GM10266 (cell line): ENCODE data around the gene CAMTA1.

Experiments used
- DNase-seq: peaks from one replicate; pipeline ENCODE4 v3.0.0; 2012; ENCODE audit errors: extremely low spot score
- TF ChIP-seq, protein P1 (sequence below): IDR thresholded peaks from 2 replicates; pipeline ENCODE4 v1.5.1; 2012; ENCODE audit warnings: mild to moderate bottlenecking, low read depth; ENCODE audit not compliant: control insufficient read depth, insufficient read depth; ENCODE audit errors: missing control alignments

Gene CAMTA1

DNA sequence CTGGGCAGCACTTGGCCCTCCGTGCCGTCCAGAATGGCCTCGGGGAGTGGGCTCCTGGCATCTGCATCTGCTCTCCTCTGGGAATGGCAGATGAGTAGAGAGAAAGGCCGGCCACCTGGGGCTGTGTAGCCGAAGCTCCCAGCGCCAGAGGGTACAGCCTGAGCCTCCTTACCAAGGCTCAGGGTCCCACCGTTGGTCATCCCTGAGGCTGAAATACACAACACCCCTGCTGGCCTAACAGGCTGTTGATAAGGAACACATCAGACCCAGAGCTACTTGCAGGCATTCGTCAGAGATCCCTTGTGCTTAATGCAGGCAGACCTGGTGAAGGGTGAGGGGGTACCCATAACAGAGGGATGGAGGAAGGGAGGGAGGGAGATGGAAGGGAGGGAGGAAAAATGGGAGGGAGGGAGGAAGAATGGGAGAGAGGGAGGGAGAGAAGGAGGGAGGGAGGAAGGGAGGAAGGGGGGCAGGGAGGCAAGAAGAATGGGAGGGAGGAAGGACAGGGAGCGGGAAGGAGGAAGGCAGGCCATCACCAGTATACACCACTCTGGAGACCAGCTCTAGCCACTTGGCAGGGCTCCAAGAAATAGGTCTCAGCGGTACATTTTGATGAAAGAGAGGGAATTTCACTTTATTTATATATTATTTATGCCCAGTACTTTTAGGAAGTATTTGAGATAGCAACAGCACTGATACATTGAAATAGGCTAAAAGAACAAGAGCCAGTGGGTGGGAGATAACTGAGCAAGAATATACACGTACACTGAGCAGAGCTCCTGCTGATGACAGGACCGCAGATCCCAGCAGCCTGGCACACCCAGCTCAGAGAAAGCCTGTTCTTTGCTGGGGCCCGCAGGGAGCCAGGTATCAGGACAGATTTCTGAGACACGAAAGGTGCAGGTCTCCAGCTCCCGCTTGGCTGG lies 670.8 kb downstream of the CAMTA1 start:
- TF ChIP-seq, protein P1, sequence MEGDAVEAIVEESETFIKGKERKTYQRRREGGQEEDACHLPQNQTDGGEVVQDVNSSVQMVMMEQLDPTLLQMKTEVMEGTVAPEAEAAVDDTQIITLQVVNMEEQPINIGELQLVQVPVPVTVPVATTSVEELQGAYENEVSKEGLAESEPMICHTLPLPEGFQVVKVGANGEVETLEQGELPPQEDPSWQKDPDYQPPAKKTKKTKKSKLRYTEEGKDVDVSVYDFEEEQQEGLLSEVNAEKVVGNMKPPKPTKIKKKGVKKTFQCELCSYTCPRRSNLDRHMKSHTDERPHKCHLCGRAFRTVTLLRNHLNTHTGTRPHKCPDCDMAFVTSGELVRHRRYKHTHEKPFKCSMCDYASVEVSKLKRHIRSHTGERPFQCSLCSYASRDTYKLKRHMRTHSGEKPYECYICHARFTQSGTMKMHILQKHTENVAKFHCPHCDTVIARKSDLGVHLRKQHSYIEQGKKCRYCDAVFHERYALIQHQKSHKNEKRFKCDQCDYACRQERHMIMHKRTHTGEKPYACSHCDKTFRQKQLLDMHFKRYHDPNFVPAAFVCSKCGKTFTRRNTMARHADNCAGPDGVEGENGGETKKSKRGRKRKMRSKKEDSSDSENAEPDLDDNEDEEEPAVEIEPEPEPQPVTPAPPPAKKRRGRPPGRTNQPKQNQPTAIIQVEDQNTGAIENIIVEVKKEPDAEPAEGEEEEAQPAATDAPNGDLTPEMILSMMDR, result no peak
- DNase-seq, result no peak

DNA sequence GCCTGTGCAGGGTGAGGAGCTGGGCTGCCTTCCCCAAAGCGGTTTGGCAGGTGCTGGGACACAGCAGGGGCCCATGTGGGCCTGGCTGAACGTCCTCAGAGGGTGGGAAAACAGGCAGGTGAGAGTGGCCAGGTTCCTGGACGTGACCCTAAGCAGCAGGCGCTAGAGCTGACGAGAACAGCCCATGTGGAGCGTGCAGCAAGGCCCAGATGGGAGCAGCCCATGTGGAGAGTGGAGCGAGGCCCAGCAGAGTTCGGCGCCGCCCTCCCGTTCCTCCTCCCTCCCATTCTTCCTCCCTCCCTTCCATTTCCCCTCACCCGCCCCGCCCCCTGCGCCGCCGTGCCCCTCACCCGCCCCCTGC lies 671.4 kb downstream of the CAMTA1 start:
- no peak for DNase-seq
- TF ChIP-seq, protein P1, result no peak

DNA sequence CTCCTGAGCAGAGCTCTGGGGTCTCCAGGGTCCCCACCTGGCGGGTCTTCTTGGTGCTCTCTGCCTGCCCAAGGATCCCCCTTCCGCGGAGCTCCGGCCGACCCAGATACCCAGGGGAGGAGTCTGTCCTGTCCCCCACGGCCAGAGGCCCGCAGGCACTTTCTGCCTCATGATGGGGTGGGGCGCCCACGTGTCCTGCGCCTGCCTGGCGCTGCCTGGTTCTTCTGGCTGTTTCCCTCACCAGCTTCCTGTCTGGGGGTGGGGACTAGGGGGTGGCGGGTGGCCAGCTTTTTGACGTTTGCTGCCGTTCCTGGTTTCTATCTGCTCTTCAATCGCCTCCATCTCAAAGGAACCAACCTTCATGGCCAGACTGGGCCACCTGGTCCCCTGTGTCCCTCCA lies 672.6 kb downstream of the CAMTA1 start:
- DNase-seq, result no peak
- TF ChIP-seq, protein P1, result no peak

DNA sequence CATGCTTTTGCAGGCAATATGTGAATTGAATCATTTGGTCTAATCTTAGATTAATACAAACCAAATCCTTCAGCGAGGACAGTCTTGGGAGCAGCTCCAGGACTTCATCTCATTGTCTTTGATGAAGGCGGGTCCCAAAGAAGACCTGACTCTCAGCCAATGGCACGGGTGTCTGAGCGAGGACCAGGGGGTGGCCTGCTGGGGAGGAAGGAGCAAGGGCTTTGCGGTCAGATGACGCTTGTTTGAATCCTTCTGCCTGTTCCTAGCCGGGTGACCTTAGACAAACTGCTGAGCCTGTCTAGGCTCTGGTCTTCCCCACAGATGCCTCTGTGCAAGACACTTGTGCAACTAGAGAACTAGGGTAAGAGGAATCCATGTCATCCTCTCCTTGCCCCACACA lies 673.7 kb downstream of the CAMTA1 start:
- TF ChIP-seq, protein P1, result no peak
- no peak for DNase-seq

DNA sequence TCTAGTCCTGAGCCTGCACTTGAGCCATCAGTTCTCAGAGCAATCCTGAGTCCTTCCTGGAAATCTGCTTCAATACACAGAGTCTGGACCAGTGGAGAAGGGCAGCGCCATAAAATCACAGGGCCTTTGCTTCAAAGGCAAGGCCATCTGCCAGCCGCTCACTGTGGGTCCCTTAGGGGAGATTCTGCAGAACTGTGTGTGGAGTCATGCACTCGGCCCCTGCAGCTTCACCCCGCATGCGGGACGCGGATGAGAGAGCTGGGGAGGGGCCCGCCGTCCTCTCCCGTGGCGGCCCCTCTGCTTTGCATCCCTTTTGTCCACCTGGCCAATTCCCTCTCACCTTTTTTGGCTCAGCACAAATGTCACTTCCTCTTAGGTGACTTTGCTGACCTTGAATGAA lies 674.7 kb downstream of the CAMTA1 start:
- no peak for DNase-seq
- TF ChIP-seq, protein P1, result no peak

DNA sequence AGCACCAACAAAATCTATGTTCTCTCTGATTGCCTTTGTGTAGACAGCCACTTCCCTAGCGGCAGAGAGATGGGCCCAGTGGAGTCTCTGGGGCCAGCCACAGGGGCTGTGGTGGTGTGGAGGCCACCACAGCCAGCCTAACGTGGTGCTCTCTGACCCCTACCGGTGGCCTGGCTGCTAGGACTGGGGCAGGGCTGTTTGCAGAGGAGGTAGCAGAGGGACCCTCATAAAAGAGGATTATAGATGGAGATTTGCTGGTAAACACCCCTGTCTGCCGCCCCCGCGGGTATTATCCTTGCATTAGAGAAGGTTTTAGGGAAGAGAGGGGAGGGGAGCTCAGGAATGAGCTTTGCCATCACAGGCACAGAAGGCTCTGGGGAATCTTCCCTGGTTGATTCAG lies 675.6 kb downstream of the CAMTA1 start:
- TF ChIP-seq, protein P1, result no peak
- DNase-seq, result no peak

DNA sequence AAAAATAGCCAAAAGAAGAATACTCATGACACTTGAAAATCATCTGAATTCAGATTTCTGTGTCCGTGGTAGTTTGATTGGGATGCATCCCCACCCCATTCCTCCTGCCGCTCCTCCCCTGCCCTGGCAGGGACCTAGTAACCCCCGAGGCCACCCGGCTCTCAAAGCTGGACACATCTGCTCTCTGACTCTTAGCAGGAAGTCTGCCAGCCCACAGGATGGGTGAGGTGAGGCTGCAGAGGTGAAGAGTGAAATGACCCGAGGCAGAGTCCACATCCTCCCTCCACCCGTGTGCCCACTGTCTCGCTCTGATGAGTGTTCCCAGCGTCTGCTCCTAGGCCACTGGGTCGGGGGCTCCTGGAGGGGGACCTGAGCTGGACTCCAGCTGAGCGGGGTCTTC lies 677.4 kb downstream of the CAMTA1 start:
- no peak for DNase-seq

More for the DNA sequence above, 677.4 kb downstream of the CAMTA1 start:
- TF ChIP-seq, protein P1, result no peak
